Pancreas (tissue), 10 donors: ENCODE results near the gene KRI1. TPM values are rescaled to one million over a fixed set of nuclear protein-coding genes. Genes with fewer than 3 reads are reported as not detected.

Experiments used
- ATAC-seq, 4 donors: fragments of 200-7000 bp; cut with Tn5 transposase; one replicate each; pipeline versions ENCODE4 v1.8.0 to v1.9.1; 2020; ENCODE audit warnings: mild to moderate bottlenecking in 4 of 4, moderate library complexity in 4 of 4
- DNase-seq, 6 donors: peaks; one replicate each; pipeline ENCODE4 v3.0.0-alpha.2; 2020
- FAIRE-seq: peaks from 2 replicates; lab custom pipeline; 2012; peaks lifted over from hg19 to GRCh38; lab: Jason Lieb, UNC
- H3K27ac ChIP-seq, 4 donors: fragments of 200-600 bp; sonication (generic); 1 replicate in 3 of 4; 2 replicates in 1 of 4; pipeline versions ENCODE4 v1.5.0 to v1.8.0; 2020
- H3K27me3 ChIP-seq, 4 donors: fragments of 200-600 bp; one replicate each; pipeline ENCODE4 v1.8.0; 2021
- H3K36me3 ChIP-seq, 3 donors: fragments of 200-600 bp; sonication (generic) in 1 of 3; one replicate each; pipeline versions ENCODE4 v1.5.0 to v1.8.0; 2020 to 2021
- H3K4me1 ChIP-seq, 3 donors: fragments of 200-600 bp; one replicate each; pipeline ENCODE4 v1.8.0; 2021
- H3K4me3 ChIP-seq, 4 donors: fragments of 200-600 bp; sonication (generic) in 2 of 4; one replicate each; pipeline versions ENCODE4 v1.5.0 to v1.8.0; 2020 to 2021
- H3K9me3 ChIP-seq, 4 donors: fragments of 200-600 bp; one replicate each; pipeline ENCODE4 v1.8.0; 2021
- CTCF ChIP-seq, 4 donors: fragments of 200-600 bp; sonication (generic) in 3 of 4; IDR thresholded peaks; one replicate each; pipeline versions ENCODE4 v1.5.0 to v1.8.0; 2021; ENCODE audit warnings: antibody characterized with exemption in 4 of 4
- WGBS, 2 donors: extraction: QIAGEN DNeasy Blood & Tissue Kit; methylation state at CpG; one replicate each; pipeline ENCODE4 v1.1.7; 2013; 5-methylcytosine and 5-hydroxymethylcytosine counted together
- intact Hi-C, 3 donors: fragments of 100-400 bp; cut with DNase I; formaldehyde crosslinking; loops; one replicate each; pipeline versions ENCODE4 v1.11.1 to v1.14.2; 2022
- polyA plus RNA-seq, 2 donors: library from polyadenylated mRNA; stranded (reverse); fragments of 200-250 nt; gene quantifications; one replicate each; pipeline ENCODE4 v1.2.3, GENCODE V29; 2013
- total RNA-seq, 6 donors: library from RNA; stranded (reverse); fragmentation: NEBNext Ultra II Directional in 4 of 6; extraction: Animal tissue kit (Norgen Biotek cat#: 25700) in 4 of 6; gene quantifications; one replicate each; pipeline versions ENCODE4 v1.2.1 to v1.2.4, GENCODE V29; 2021 to 2023
- donor health status: healthy with polysubstance abuse.
- donor health status: DM: no; HTN: no; CAD: no; lungs with moderate emphysema.
- donor health status: DM: no; HTN: no; CAD: no.
- donor health status: control.
- donor health status: control.
- donor health status: Bipolar disorder and iron deficiency.
- donor health status: DM: yes; HTN: yes; CAD: no.
- donor health status: DM: no; HTN: no; CAD: no.
- donor health status: DM: no; HTN: no; CAD: no.
- donor health status: DM: yes; HTN: yes; CAD: no.

KRI1 gene
- total and polyA plus RNA-seq, 8 donors: 8.0 to 41.8 (median 15.3) TPM

- DNase-seq: peak; percentile 44 to 86 (median 65)
- FAIRE-seq: no peak
- intact Hi-C loops: no loop called here
- Histone ChIP-seq H3K9me3 (no peaks in the 10 kb centered on the region), H3K27me3 (no peaks in the 10 kb centered on the region), H3K4me1 (no peaks in the 10 kb centered on the region), H3K36me3 (no peaks in the 10 kb centered on the region), H3K4me3 (peak within 1 kb of the TSS; percentile 35 to 70 (median 62)), H3K27ac (peak within 1 kb of the TSS in 2 of 4 donors; percentile 34 to 42)
- WGBS, 2 donors: 11 to 12% methylated on average over 33 to 35 of the region's 35 CpGs
- ATAC-seq: peak; percentile 86 to 96 (median 92)
- no peak for TF ChIP-seq CTCF (IDR thresholded peaks at IDR 0.05)
These were observed 21.4 kb upstream of the KRI1 start, which contains the start of gene AP1M2 for GRCh38 chr19:10587022-10587838. AP1M2 (minus strand) TSS chr19:10587312; CDS start chr19:10587231, 81 bp downstream.

GRCh38 chr19:10586396-10586795, 20.6 kb upstream of the KRI1 start:
- H3K4me1 ChIP-seq: no peaks in the 10 kb centered on the region
- DNase-seq: no peak
- intact Hi-C loops: no loop called here
- no peaks in the 10 kb centered on the region for H3K9me3 ChIP-seq
- FAIRE-seq: no peak
- peak overlapping the region; percentile 35 to 70 (median 62) for H3K4me3 ChIP-seq
- WGBS, 2 donors: 19 to 24% methylated on average over 6 of the region's 6 CpGs
- H3K27me3 ChIP-seq: no peaks in the 10 kb centered on the region
- H3K36me3 ChIP-seq: no peaks in the 10 kb centered on the region
- no peak for TF ChIP-seq CTCF (IDR thresholded peaks at IDR 0.05)
- H3K27ac ChIP-seq: no peak overlapping the region
- ATAC-seq: peak; percentile 18 to 48 (median 28)

- ATAC-seq: no peak
- Histone ChIP-seq H3K4me3 (no peak overlapping the region), H3K27me3 (no peaks in the 10 kb centered on the region), H3K27ac (no peak overlapping the region), H3K4me1 (no peaks in the 10 kb centered on the region), H3K9me3 (no peaks in the 10 kb centered on the region), H3K36me3 (no peaks in the 10 kb centered on the region)
- DNase-seq: no peak
- TF ChIP-seq CTCF (IDR thresholded peaks at IDR 0.05): no peak
- WGBS, 2 donors: 78 to 81% methylated on average over 9 of the region's 9 CpGs
- intact Hi-C loops: loop anchor here in 2 of 3 donors (2.0 to 5.0 kb wide), 2 partner anchors 59 to 64 kb away; no protein-coding TSS in a partner anchor
- FAIRE-seq: no peak
These were observed 17.4 kb upstream of the KRI1 start for GRCh38 chr19:10583036-10583776.

- 87 to 89% methylated on average over 13 of the region's 13 CpGs for WGBS, 2 donors
- no peak for FAIRE-seq
- DNase-seq: no peak
- no peak for ATAC-seq
- Histone ChIP-seq H3K9me3 (no peaks in the 10 kb centered on the region), H3K27ac (no peak overlapping the region), H3K4me1 (no peaks in the 10 kb centered on the region), H3K4me3 (no peak overlapping the region), H3K36me3 (peaks cover 0 to 7% (median 0%) of the 10 kb centered on the region in 3 donors), H3K27me3 (no peaks in the 10 kb centered on the region)
- intact Hi-C loops: loop anchor here in 2 of 3 donors (2.0 to 5.0 kb wide), 2 partner anchors 60 to 65 kb away; no protein-coding TSS in a partner anchor
- TF ChIP-seq CTCF (IDR thresholded peaks at IDR 0.05): no peak
These were observed 16.3 kb upstream of the KRI1 start for GRCh38 chr19:10582091-10582490.
